Trophoblast cell (in vitro differentiated cells and primary cell): ENCODE measurements around the gene YIF1A.

Experiments
- DNase-seq, 2 donors: peaks; one replicate each; pipeline ENCODE4 v3.0.0-alpha.2; 2016
- H2AFZ ChIP-seq: 2 replicates; pipeline ENCODE4 v1.6.1; 2013; ENCODE audit warnings: low read length, moderate library complexity, mild to moderate bottlenecking; ENCODE audit not compliant: insufficient read depth, poor library complexity
- H2AK5ac ChIP-seq: 2 replicates; pipeline ENCODE4 v1.6.1; 2013; ENCODE audit warnings: mild to moderate bottlenecking, low read length
- H2BK120ac ChIP-seq: 2 replicates; pipeline ENCODE4 v1.6.1; 2013; ENCODE audit warnings: low read length, mild to moderate bottlenecking, moderate library complexity; ENCODE audit not compliant: insufficient read depth, poor library complexity
- H2BK12ac ChIP-seq: 2 replicates; pipeline ENCODE4 v1.6.1; 2013; ENCODE audit warnings: mild to moderate bottlenecking, low read length, moderate library complexity
- H2BK5ac ChIP-seq: 2 replicates; pipeline ENCODE4 v1.6.1; 2013; ENCODE audit warnings: low read length, low read depth, moderate library complexity, mild to moderate bottlenecking; ENCODE audit not compliant: poor library complexity
- H3K14ac ChIP-seq: 2 replicates; pipeline ENCODE4 v1.6.1; 2013; ENCODE audit warnings: mild to moderate bottlenecking, low read length
- H3K18ac ChIP-seq: 2 replicates; pipeline ENCODE4 v1.6.1; 2013; ENCODE audit warnings: mild to moderate bottlenecking, low read length
- H3K23ac ChIP-seq: 2 replicates; pipeline ENCODE4 v1.6.1; 2013; ENCODE audit warnings: low read length
- H3K27ac ChIP-seq: 2 replicates; pipeline ENCODE4 v1.5.1; 2013; ENCODE audit warnings: low read depth, mild to moderate bottlenecking, inconsistent platforms, low read length, moderate library complexity
- H3K27me3 ChIP-seq: 2 replicates; pipeline ENCODE4 v1.6.1; 2013; ENCODE audit warnings: inconsistent platforms, mild to moderate bottlenecking, low read length, moderate library complexity; ENCODE audit not compliant: insufficient read depth
- H3K36me3 ChIP-seq, 2 experiments: 1 replicate in 1 of 2; 2 replicates in 1 of 2; pipeline ENCODE4 v1.6.1; 2013; ENCODE audit warnings: low read length in 2 of 2, mild to moderate bottlenecking in 2 of 2, moderate library complexity in 1 of 2; ENCODE audit not compliant: insufficient read depth in 2 of 2, control insufficient read depth in 1 of 2
- H3K4ac ChIP-seq: 2 replicates; pipeline ENCODE4 v1.6.1; 2013; ENCODE audit warnings: low read depth, mild to moderate bottlenecking, low read length, moderate library complexity
- H3K4me1 ChIP-seq, 2 experiments: 1 replicate in 1 of 2; 2 replicates in 1 of 2; pipeline ENCODE4 v1.6.1; 2013; ENCODE audit warnings: low read length in 2 of 2, mild to moderate bottlenecking in 2 of 2, moderate library complexity in 1 of 2; ENCODE audit not compliant: insufficient read depth in 2 of 2, control insufficient read depth in 1 of 2
- H3K4me2 ChIP-seq: 2 replicates; pipeline ENCODE4 v1.6.1; 2013; ENCODE audit warnings: inconsistent platforms, mild to moderate bottlenecking, low read length, moderate library complexity
- H3K4me3 ChIP-seq: 2 replicates; pipeline ENCODE4 v1.5.1; 2013; ENCODE audit warnings: mild to moderate bottlenecking, low read depth, low read length, inconsistent platforms
- H3K79me1 ChIP-seq: one replicate; pipeline ENCODE4 v1.6.1; 2013; ENCODE audit warnings: low read length
- H3K79me2 ChIP-seq: 2 replicates; pipeline ENCODE4 v1.6.1; 2013; ENCODE audit warnings: low read length, mild to moderate bottlenecking; ENCODE audit not compliant: control insufficient read depth, insufficient read depth, poor library complexity
- H3K9ac ChIP-seq: 2 replicates; pipeline ENCODE4 v1.6.1; 2013; ENCODE audit warnings: mild to moderate bottlenecking, low read length
- H3K9me3 ChIP-seq: 2 replicates; pipeline ENCODE4 v1.6.1; 2013; ENCODE audit warnings: low read depth, mild to moderate bottlenecking, control low read depth, inconsistent platforms, low read length; ENCODE audit not compliant: insufficient read depth
- H4K12ac ChIP-seq: 2 replicates; pipeline ENCODE4 v1.6.1; 2013; ENCODE audit warnings: low read depth, mild to moderate bottlenecking, low read length, moderate library complexity
- H4K8ac ChIP-seq: 2 replicates; pipeline ENCODE4 v1.6.1; 2013; ENCODE audit warnings: low read depth, mild to moderate bottlenecking, low read length, moderate library complexity
- H4K91ac ChIP-seq: one replicate; pipeline ENCODE4 v1.6.1; 2013; ENCODE audit warnings: low read depth, mild to moderate bottlenecking, low read length, moderate library complexity
- WGBS: extraction: QIAGEN DNeasy Blood & Tissue Kit; methylation state at CpG from one replicate; pipeline ENCODE4 v1.1.7; 2013; ENCODE audit warnings: missing lambda C conversion rate; ENCODE audit not compliant: insufficient read length, insufficient coverage; ENCODE audit errors: extremely low coverage; 5-methylcytosine and 5-hydroxymethylcytosine counted together

Gene YIF1A

GRCh38 chr11:66242095-66242765 is 46.7 kb downstream of the YIF1A start:
- H4K8ac ChIP-seq: no peak overlapping the region
- H3K79me1 ChIP-seq: no peaks in the 10 kb centered on the region
- no peak overlapping the region for H3K18ac ChIP-seq
- H3K4me3 ChIP-seq: peak overlapping the region; percentile 4
- H4K91ac ChIP-seq: no peak overlapping the region
- no peak overlapping the region for H2BK120ac ChIP-seq
- no peak overlapping the region for H3K14ac ChIP-seq
- no peaks in the 10 kb centered on the region for H3K27me3 ChIP-seq
- no peak overlapping the region for H4K12ac ChIP-seq
- no peak overlapping the region for H2BK12ac ChIP-seq
- no peak overlapping the region for H2AFZ ChIP-seq
- H3K79me2 ChIP-seq: no peaks in the 10 kb centered on the region
- no peaks in the 10 kb centered on the region for H3K4me1 ChIP-seq
- peaks cover 2% of the 10 kb centered on the region for H3K9me3 ChIP-seq
- no peak overlapping the region for H3K9ac ChIP-seq
- H3K27ac ChIP-seq: no peak overlapping the region
- H3K23ac ChIP-seq: no peak overlapping the region
- DNase-seq: no peak
- peaks cover 58 to 82% of the 10 kb centered on the region in 2 experiments for H3K36me3 ChIP-seq
- H2AK5ac ChIP-seq: no peak overlapping the region
- no peak overlapping the region for H2BK5ac ChIP-seq
- no peak overlapping the region for H3K4ac ChIP-seq
- no peak overlapping the region for H3K4me2 ChIP-seq
- WGBS: no CpG with 5 or more reads among the region's 14 CpGs

GRCh38 chr11:66240781-66241136 is 48.2 kb downstream of the YIF1A start:
- no peak overlapping the region for H3K27ac ChIP-seq
- H3K23ac ChIP-seq: no peak overlapping the region
- WGBS: no CpG with 5 or more reads among the region's 9 CpGs
- H3K18ac ChIP-seq: no peak overlapping the region
- no peaks in the 10 kb centered on the region for H3K4me1 ChIP-seq
- H3K4me3 ChIP-seq: no peak overlapping the region
- H2BK5ac ChIP-seq: no peak overlapping the region
- H3K36me3 ChIP-seq: peaks cover 65 to 84% of the 10 kb centered on the region in 2 experiments
- no peak overlapping the region for H2AFZ ChIP-seq
- peaks cover 2% of the 10 kb centered on the region for H3K9me3 ChIP-seq
- no peak overlapping the region for H3K9ac ChIP-seq
- H4K8ac ChIP-seq: no peak overlapping the region
- H3K14ac ChIP-seq: no peak overlapping the region
- no peaks in the 10 kb centered on the region for H3K79me1 ChIP-seq
- no peak overlapping the region for H4K12ac ChIP-seq
- no peaks in the 10 kb centered on the region for H3K27me3 ChIP-seq
- no peak overlapping the region for H4K91ac ChIP-seq
- no peak overlapping the region for H2AK5ac ChIP-seq
- H3K79me2 ChIP-seq: no peaks in the 10 kb centered on the region
- H3K4ac ChIP-seq: no peak overlapping the region
- H2BK12ac ChIP-seq: no peak overlapping the region
- no peak for DNase-seq
- H3K4me2 ChIP-seq: no peak overlapping the region
- no peak overlapping the region for H2BK120ac ChIP-seq

- Histone ChIP-seq H3K4me3 (no peak overlapping the region), H3K9me3 (peaks cover 2% of the 10 kb centered on the region), H3K18ac (no peak overlapping the region), H2AK5ac (no peak overlapping the region), H3K27ac (no peak overlapping the region), H3K23ac (no peak overlapping the region), H2BK5ac (no peak overlapping the region), H3K4ac (no peak overlapping the region), H3K14ac (no peak overlapping the region), H4K91ac (no peak overlapping the region), H3K79me1 (no peaks in the 10 kb centered on the region), H3K9ac (peak overlapping the region; percentile 53), H3K4me1 (no peaks in the 10 kb centered on the region), H2AFZ (no peak overlapping the region), H2BK120ac (no peak overlapping the region), H2BK12ac (no peak overlapping the region), H4K12ac (no peak overlapping the region), H3K36me3 (peaks cover 70 to 89% of the 10 kb centered on the region in 2 experiments), H3K27me3 (no peaks in the 10 kb centered on the region), H3K4me2 (no peak overlapping the region), H3K79me2 (no peaks in the 10 kb centered on the region), H4K8ac (no peak overlapping the region)
- DNase-seq: no peak
- no CpG with 5 or more reads among the region's 25 CpGs for WGBS
These were observed 48.8 kb downstream of the YIF1A start for GRCh38 chr11:66239998-66240780.

GRCh38 chr11:66239511-66239910 is 49.4 kb downstream of the YIF1A start:
- Histone ChIP-seq H3K9me3 (peaks cover 2% of the 10 kb centered on the region), H3K4me3 (no peak overlapping the region), H3K4ac (no peak overlapping the region), H2AK5ac (no peak overlapping the region), H3K79me2 (no peaks in the 10 kb centered on the region), H2BK12ac (no peak overlapping the region), H4K12ac (no peak overlapping the region), H3K4me2 (no peak overlapping the region), H2AFZ (no peak overlapping the region), H3K18ac (no peak overlapping the region), H3K9ac (no peak overlapping the region), H3K27ac (no peak overlapping the region), H3K79me1 (no peaks in the 10 kb centered on the region), H3K14ac (no peak overlapping the region), H2BK5ac (no peak overlapping the region), H3K27me3 (no peaks in the 10 kb centered on the region), H3K36me3 (peaks cover 71 to 89% of the 10 kb centered on the region in 2 experiments), H3K4me1 (no peaks in the 10 kb centered on the region), H2BK120ac (no peak overlapping the region), H3K23ac (no peak overlapping the region), H4K91ac (no peak overlapping the region), H4K8ac (no peak overlapping the region)
- no peak for DNase-seq
- no CpG with 5 or more reads among the region's 3 CpGs for WGBS
